Cardiac fibroblast (primary cell): ENCODE data around the gene SLC9A1.

Source experiments
- DNase-seq, 2 donors: peaks; one replicate each; pipeline versions ENCODE4 v3.0.0 to v3.0.0-alpha.2; 2010; ENCODE audit warnings: low read depth in 2 of 2
- H3K4me3 ChIP-seq, 2 donors: replicated peaks in 1 of 2; 1 replicate in 1 of 2; 2 replicates in 1 of 2; pipeline ENCODE4 v1.5.1; 2011; ENCODE audit warnings: low read depth in 2 of 2, low read length in 2 of 2, mild to moderate bottlenecking in 2 of 2, moderate library complexity in 1 of 2
- TF ChIP-seq, protein P1 (sequence below): IDR thresholded peaks from one replicate; pipeline ENCODE4 v1.5.1; 2011; ENCODE audit warnings: low read depth, mild to moderate bottlenecking, low read length, inconsistent platforms

SLC9A1 gene

GRCh38 chr1:27087371-27088220 lies 67.3 kb downstream of the SLC9A1 start:
- TF ChIP-seq, protein P1, sequence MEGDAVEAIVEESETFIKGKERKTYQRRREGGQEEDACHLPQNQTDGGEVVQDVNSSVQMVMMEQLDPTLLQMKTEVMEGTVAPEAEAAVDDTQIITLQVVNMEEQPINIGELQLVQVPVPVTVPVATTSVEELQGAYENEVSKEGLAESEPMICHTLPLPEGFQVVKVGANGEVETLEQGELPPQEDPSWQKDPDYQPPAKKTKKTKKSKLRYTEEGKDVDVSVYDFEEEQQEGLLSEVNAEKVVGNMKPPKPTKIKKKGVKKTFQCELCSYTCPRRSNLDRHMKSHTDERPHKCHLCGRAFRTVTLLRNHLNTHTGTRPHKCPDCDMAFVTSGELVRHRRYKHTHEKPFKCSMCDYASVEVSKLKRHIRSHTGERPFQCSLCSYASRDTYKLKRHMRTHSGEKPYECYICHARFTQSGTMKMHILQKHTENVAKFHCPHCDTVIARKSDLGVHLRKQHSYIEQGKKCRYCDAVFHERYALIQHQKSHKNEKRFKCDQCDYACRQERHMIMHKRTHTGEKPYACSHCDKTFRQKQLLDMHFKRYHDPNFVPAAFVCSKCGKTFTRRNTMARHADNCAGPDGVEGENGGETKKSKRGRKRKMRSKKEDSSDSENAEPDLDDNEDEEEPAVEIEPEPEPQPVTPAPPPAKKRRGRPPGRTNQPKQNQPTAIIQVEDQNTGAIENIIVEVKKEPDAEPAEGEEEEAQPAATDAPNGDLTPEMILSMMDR: no peak
- H3K4me3 ChIP-seq: no peak overlapping the region
- DNase-seq: no peak

- no peak overlapping the region for H3K4me3 ChIP-seq
- DNase-seq: no peak
- TF ChIP-seq, protein P1: no peak
These were observed 68.3 kb downstream of the SLC9A1 start for GRCh38 chr1:27086628-27087027.

DNA sequence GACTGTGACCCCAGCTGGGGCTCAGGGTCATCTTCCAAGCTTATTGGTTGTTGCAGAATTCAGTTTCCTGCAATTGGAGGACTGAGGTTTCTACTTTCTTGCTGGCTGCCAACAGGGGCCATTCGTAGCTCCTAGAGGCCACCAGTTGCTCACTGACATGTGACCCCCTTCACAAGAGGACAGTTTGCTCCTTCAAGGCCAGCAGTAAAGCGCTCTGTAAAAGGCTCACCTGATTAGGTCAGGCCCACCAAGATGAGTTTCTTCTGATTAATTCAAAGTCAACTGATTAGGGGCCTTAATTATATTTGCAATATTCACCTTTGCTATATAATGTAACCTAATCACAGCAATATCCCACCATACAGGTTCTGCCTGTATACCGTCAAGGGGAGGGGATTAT lies 68.9 kb downstream of the SLC9A1 start:
- no peak overlapping the region for H3K4me3 ChIP-seq
- TF ChIP-seq, protein P1: no peak
- no peak for DNase-seq

DNA sequence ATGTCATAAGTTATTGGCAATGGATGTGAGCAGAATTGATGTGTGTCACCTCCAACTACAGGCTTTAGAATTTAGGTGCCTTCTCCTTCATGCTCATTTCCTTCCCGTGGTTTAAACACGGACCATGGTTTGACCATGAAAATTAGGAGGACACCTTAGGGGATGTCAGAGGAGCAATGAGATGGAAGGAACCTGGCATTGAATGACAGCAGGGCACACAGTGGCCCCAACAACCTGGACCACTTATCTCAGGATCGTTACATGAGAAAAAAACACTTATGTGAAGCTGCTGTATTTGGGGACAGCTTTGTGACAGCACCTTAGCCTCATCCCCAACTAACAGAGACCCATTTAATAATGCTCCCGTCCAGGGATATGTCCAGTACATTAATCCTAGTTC lies 70.8 kb downstream of the SLC9A1 start:
- TF ChIP-seq, protein P1: no peak
- DNase-seq: no peak
- no peak overlapping the region for H3K4me3 ChIP-seq

DNA sequence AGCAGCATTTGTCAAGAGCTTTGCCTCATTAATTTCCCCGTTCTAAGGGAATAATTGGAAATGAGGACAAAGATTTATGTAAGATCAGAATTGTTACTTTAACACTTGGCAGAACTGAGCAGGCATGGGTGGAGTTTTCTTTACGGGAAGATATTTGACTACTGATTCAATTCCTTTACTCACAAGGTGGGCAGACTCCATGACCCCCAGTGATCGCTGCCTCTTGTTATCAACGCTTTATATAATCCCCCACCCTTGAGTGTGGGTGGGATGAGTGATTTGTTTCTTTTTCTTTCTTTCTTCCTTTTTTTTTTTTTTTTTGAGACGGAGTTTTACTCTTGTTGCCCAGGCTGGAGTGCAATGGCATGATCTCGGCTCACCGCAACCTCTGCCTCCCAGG lies 77.0 kb downstream of the SLC9A1 start:
- no peak overlapping the region for H3K4me3 ChIP-seq
- TF ChIP-seq, protein P1: no peak
- no peak for DNase-seq

GRCh38 chr1:27076803-27077202 lies 78.1 kb downstream of the SLC9A1 start:
- no peak overlapping the region for H3K4me3 ChIP-seq
- TF ChIP-seq, protein P1: no peak
- DNase-seq: no peak
